NCI-H187 treated with DMSO at 0.1 percent for 48 hours (cell line): ENCODE results near the gene TAF1D.
"Not testable (repeated sequence)": the region's sequence is repeated elsewhere in the genome, so short reads cannot be mapped to it uniquely, and the experiment has no call there.

Experiments
- DNase-seq: peaks from one replicate; lab custom pipeline; 2025; lab: John Stamatoyannopoulos, UW

TAF1D gene

GRCh38 chr11:93741094-93741881 is at the start of gene TAF1D, which contains the start of gene C11orf54:
Gene TAF1D (minus strand): TSS chr11:93741495. CDS start chr11:93739304, 2,191 bp downstream.
Gene C11orf54 (plus strand): TSS chr11:93741672. CDS start chr11:93747394, 5,722 bp downstream.
- peak; percentile 90 for DNase-seq

- no peak for DNase-seq
Observed at GRCh38 chr11:93784935-93785360, 43.7 kb upstream of the TAF1D start.

- peak; percentile 71 for DNase-seq
Observed at GRCh38 chr11:93784145-93784934, 43.0 kb upstream of the TAF1D start, which contains the start of gene MED17. Gene MED17 (plus strand): TSS chr11:93784282. CDS start chr11:93784514, 232 bp downstream.

- DNase-seq = no peak
Observed at GRCh38 chr11:93783765-93784144, 42.5 kb upstream of the TAF1D start.

- no peak for DNase-seq
Observed at GRCh38 chr11:93783362-93783761, 42.1 kb upstream of the TAF1D start.

- DNase-seq = no peak
Observed at GRCh38 chr11:93775289-93775688, 34.0 kb upstream of the TAF1D start.

GRCh38 chr11:93774560-93774959 is 33.3 kb upstream of the TAF1D start:
- not testable (repeated sequence) for DNase-seq

- DNase-seq = no peak
Observed at GRCh38 chr11:93773601-93774200, 32.4 kb upstream of the TAF1D start.

GRCh38 chr11:93773045-93773477 is 31.8 kb upstream of the TAF1D start:
- DNase-seq = no peak

- no peak for DNase-seq
Observed at GRCh38 chr11:93772123-93772522, 30.8 kb upstream of the TAF1D start.

GRCh38 chr11:93770160-93770559 is 28.9 kb upstream of the TAF1D start:
- DNase-seq = no peak

GRCh38 chr11:93767018-93767417 is 25.7 kb upstream of the TAF1D start:
- DNase-seq = no peak

- DNase-seq = no peak
Observed at GRCh38 chr11:93766504-93766903, 25.2 kb upstream of the TAF1D start.

GRCh38 chr11:93765551-93765950 is 24.3 kb upstream of the TAF1D start:
- DNase-seq = no peak

- no peak for DNase-seq
Observed at GRCh38 chr11:93761910-93762309, 20.6 kb upstream of the TAF1D start.

GRCh38 chr11:93759123-93759522 is 17.8 kb upstream of the TAF1D start:
- DNase-seq = not testable (repeated sequence)

GRCh38 chr11:93757924-93758865 is 16.9 kb upstream of the TAF1D start:
- no peak for DNase-seq

- no peak for DNase-seq
Observed at GRCh38 chr11:93757301-93757700, 16.0 kb upstream of the TAF1D start.

GRCh38 chr11:93756748-93757147 is 15.5 kb upstream of the TAF1D start:
- no peak for DNase-seq

GRCh38 chr11:93753241-93753640 is 11.9 kb upstream of the TAF1D start:
- no peak for DNase-seq

GRCh38 chr11:93751001-93751400 is 9.7 kb upstream of the TAF1D start:
- DNase-seq = no peak
